IMR-90 (cell line): Measurements from ENCODE around the gene SAMD4B. TPM values are rescaled to one million over a fixed set of nuclear protein-coding genes. Genes with fewer than 3 reads are reported as not detected.

Experiments used
- ATAC-seq: fragments of 200-7000 bp; cut with Tn5 transposase; 2 replicates; pipeline ENCODE4 v1.9.1; 2020; ENCODE audit warnings: low read depth, mild to moderate bottlenecking, moderate library complexity
- BruUV-seq: library from RNA; stranded (reverse); fragments of 400-500 nt; replicated peaks from 2 replicates; lab custom pipeline; 2021; lab: Mats Ljungman, UMichigan
- CTCF ChIA-PET: fragments of 300-600 bp; formaldehyde crosslinking; extraction: SDS; loops from one replicate; lab custom pipeline; 2021; ENCODE audit warnings: antibody characterized with exemption; lab: Yijun Ruan, JAX
- POLR2A ChIA-PET: fragments of 300-600 bp; sonication (Branson Sonifier 250); formaldehyde crosslinking; loops from one replicate; lab custom pipeline; 2022; ENCODE audit warnings: antibody characterized with exemption; ENCODE audit not compliant: unreplicated experiment; lab: Charles Lee
- DNase-seq: peaks from one replicate; pipeline ENCODE4 v3.0.0; 2013
- H2AFZ ChIP-seq: replicated peaks from 2 replicates; pipeline ENCODE3; 2013; ENCODE audit warnings: low read length, mild to moderate bottlenecking; ENCODE audit not compliant: poor library complexity
- H2AK5ac ChIP-seq: 2 replicates; pipeline ENCODE4 v1.6.1; 2013; ENCODE audit warnings: low read depth, low read length, inconsistent platforms
- H2AK9ac ChIP-seq: replicated peaks from 2 replicates; pipeline ENCODE3; 2013; ENCODE audit warnings: mild to moderate bottlenecking, low read depth, low read length, moderate library complexity; ENCODE audit not compliant: poor library complexity
- H2BK120ac ChIP-seq: 2 replicates; pipeline ENCODE4 v1.6.1; 2013; ENCODE audit warnings: low read depth, low read length, inconsistent platforms
- H2BK15ac ChIP-seq: 3 replicates; pipeline ENCODE4 v1.6.1; 2013; ENCODE audit warnings: low read depth, low read length, inconsistent platforms
- H2BK20ac ChIP-seq: 2 replicates; pipeline ENCODE4 v1.6.1; 2013; ENCODE audit warnings: low read depth, mild to moderate bottlenecking, inconsistent platforms, low read length, moderate library complexity
- H2BK5ac ChIP-seq: 2 replicates; pipeline ENCODE4 v1.6.1; 2013; ENCODE audit warnings: mild to moderate bottlenecking, low read depth, low read length, inconsistent platforms; ENCODE audit not compliant: poor library complexity, severe bottlenecking
- H3K14ac ChIP-seq: replicated peaks from 2 replicates; pipeline ENCODE4 v1.6.1; 2013; ENCODE audit warnings: low read depth, low read length, inconsistent platforms
- H3K18ac ChIP-seq: 2 replicates; pipeline ENCODE4 v1.6.1; 2013; ENCODE audit warnings: low read depth, low read length, control low read depth
- H3K23ac ChIP-seq: 2 replicates; pipeline ENCODE4 v1.6.1; 2013; ENCODE audit warnings: low read depth, low read length, inconsistent platforms
- H3K27ac ChIP-seq: 2 replicates; pipeline ENCODE4 v1.5.1; 2013; ENCODE audit warnings: mild to moderate bottlenecking, control low read depth, low read length; ENCODE audit not compliant: insufficient read depth
- H3K27me3 ChIP-seq: 2 replicates; pipeline ENCODE4 v1.6.1; 2013; ENCODE audit warnings: low read length; ENCODE audit not compliant: control insufficient read depth, insufficient read depth
- H3K36me3 ChIP-seq: 2 replicates; pipeline ENCODE4 v1.6.1; 2013; ENCODE audit warnings: low read length, mixed read lengths; ENCODE audit not compliant: control insufficient read depth, insufficient read depth
- H3K4ac ChIP-seq: 2 replicates; pipeline ENCODE4 v1.6.1; 2013; ENCODE audit warnings: low read depth, low read length, inconsistent platforms
- H3K4me1 ChIP-seq: 2 replicates; pipeline ENCODE4 v1.6.1; 2013; ENCODE audit warnings: low read length, mixed read lengths; ENCODE audit not compliant: control insufficient read depth, insufficient read depth
- H3K4me2 ChIP-seq: 2 replicates; pipeline ENCODE4 v1.6.1; 2013; ENCODE audit warnings: low read depth, mild to moderate bottlenecking, control low read depth, low read length, moderate library complexity
- H3K4me3 ChIP-seq: 2 replicates; pipeline ENCODE4 v1.5.1; 2013; ENCODE audit warnings: low read depth, mild to moderate bottlenecking, control low read depth, low read length, moderate library complexity; ENCODE audit not compliant: insufficient read depth
- H3K56ac ChIP-seq: 2 replicates; pipeline ENCODE4 v1.6.1; 2013; ENCODE audit warnings: low read length, inconsistent platforms; ENCODE audit not compliant: insufficient read depth; ENCODE audit errors: extremely low read depth
- H3K79me1 ChIP-seq, 2 experiments: 2 replicates each; pipeline ENCODE4 v1.6.1; 2013; ENCODE audit warnings: low read length in 2 of 2, inconsistent platforms in 1 of 2, low read depth in 1 of 2
- H3K9ac ChIP-seq: 2 replicates; pipeline ENCODE4 v1.6.1; 2013; ENCODE audit warnings: low read depth, low read length, control low read depth
- H3K9me1 ChIP-seq: 2 replicates; pipeline ENCODE4 v1.6.1; 2013; ENCODE audit warnings: low read length, inconsistent platforms; ENCODE audit not compliant: insufficient read depth
- H3K9me3 ChIP-seq: 2 replicates; pipeline ENCODE4 v1.6.1; 2013; ENCODE audit warnings: low read length; ENCODE audit not compliant: control insufficient read depth, insufficient read depth
- H4K20me1 ChIP-seq: 2 replicates; pipeline ENCODE4 v1.6.1; 2013; ENCODE audit warnings: low read length, inconsistent platforms; ENCODE audit not compliant: insufficient read depth
- H4K5ac ChIP-seq: 2 replicates; pipeline ENCODE4 v1.6.1; 2013; ENCODE audit warnings: mild to moderate bottlenecking, low read depth, low read length, control low read depth
- H4K8ac ChIP-seq, 2 experiments: 2 replicates each; pipeline ENCODE4 v1.6.1; 2013; ENCODE audit warnings: low read depth in 2 of 2, low read length in 2 of 2, control low read depth in 1 of 2, inconsistent platforms in 1 of 2
- H4K91ac ChIP-seq: 2 replicates; pipeline ENCODE4 v1.6.1; 2013; ENCODE audit warnings: low read depth, low read length, inconsistent platforms; ENCODE audit not compliant: insufficient read depth
- BHLHE40 ChIP-seq: fragments of 150-350 bp; IDR thresholded peaks from 2 replicates; pipeline ENCODE4 v1.6.1; 2016; ENCODE audit warnings: mild to moderate bottlenecking, low read depth, low read length
- CEBPB ChIP-seq: IDR thresholded peaks from 2 replicates; pipeline ENCODE4 v1.6.1; 2012; ENCODE audit warnings: low read depth, low read length, improper control_type of control experiment
- CHD1 ChIP-seq: IDR thresholded peaks from 2 replicates; pipeline ENCODE4 v1.6.1; 2012; ENCODE audit warnings: low read depth, low read length, improper control_type of control experiment
- ELK1 ChIP-seq: fragments of 150-350 bp; IDR thresholded peaks from 2 replicates; pipeline ENCODE4 v1.6.1; 2016; ENCODE audit warnings: low read depth, mild to moderate bottlenecking, low read length, moderate library complexity, borderline replicate concordance
- FOS ChIP-seq: fragments of 150-350 bp; IDR thresholded peaks from 2 replicates; pipeline ENCODE4 v1.6.1; 2016; ENCODE audit warnings: low read depth, low read length
- MAFK ChIP-seq: IDR thresholded peaks from 2 replicates; pipeline ENCODE4 v1.6.1; 2012; ENCODE audit warnings: low read depth, low read length, improper control_type of control experiment
- MAZ ChIP-seq: IDR thresholded peaks from 2 replicates; pipeline ENCODE4 v1.6.1; 2012; ENCODE audit warnings: low read depth, mild to moderate bottlenecking, low read length, improper control_type of control experiment, moderate library complexity, borderline replicate concordance
- NFE2L2 ChIP-seq: fragments of 150-350 bp; IDR thresholded peaks from 2 replicates; pipeline ENCODE4 v1.6.1; 2016; ENCODE audit warnings: low read depth, mild to moderate bottlenecking, low read length
- RAD21 ChIP-seq: IDR thresholded peaks from 2 replicates; pipeline ENCODE4 v1.6.1; 2012; ENCODE audit warnings: low read length, improper control_type of control experiment
- RCOR1 ChIP-seq: IDR thresholded peaks from 2 replicates; pipeline ENCODE4 v1.6.1; 2012; ENCODE audit warnings: mild to moderate bottlenecking, low read length, improper control_type of control experiment; ENCODE audit not compliant: insufficient replicate concordance
- RFX5 ChIP-seq: IDR thresholded peaks from 2 replicates; pipeline ENCODE4 v1.8.0; 2012; ENCODE audit warnings: low read depth, mild to moderate bottlenecking, low read length, moderate library complexity
- SMC3 ChIP-seq: fragments of 150-350 bp; IDR thresholded peaks from 2 replicates; pipeline ENCODE4 v1.6.1; 2016; ENCODE audit warnings: low read depth, mild to moderate bottlenecking, antibody characterized with exemption, low read length, moderate library complexity
- WGBS, 2 experiments: methylation state at CpG; one replicate each; pipeline versions ENCODE4 v1.1.5 to v1.1.7; 2013; ENCODE audit warnings: missing lambda C conversion rate in 2 of 2; ENCODE audit not compliant: insufficient read length in 1 of 2; ENCODE audit errors: extremely low coverage in 2 of 2; 5-methylcytosine and 5-hydroxymethylcytosine counted together
- dilution Hi-C: fragments of 300-500 bp; cut with HindIII; formaldehyde crosslinking; loops from one replicate; pipeline ENCODE4 v1.14.3; 2018; ENCODE audit warnings: low sequenced_read_pairs; ENCODE audit not compliant: unreplicated experiment
- in situ Hi-C: fragments of 300-500 bp; cut with MboI; formaldehyde crosslinking; loops from 3 replicates; pipeline ENCODE4 v1.14.3; 2019; ENCODE audit warnings: low sequenced_read_pairs, inconsistent platforms, mixed read lengths
- intact Hi-C: fragments of 100-400 bp; cut with micrococcal nuclease; formaldehyde crosslinking; loops from 2 replicates; pipeline ENCODE4 v1.10.0; 2022
- polyA plus RNA-seq, 3 experiments: library from polyadenylated mRNA; depleted of rRNA; stranded (reverse); fragments of >200 nt; gene quantifications; 2 replicates each; pipeline ENCODE4 v1.2.3, GENCODE V29; 2012; ENCODE audit warnings: low replicate concordance in 1 of 3
- total RNA-seq: library from RNA; depleted of rRNA; stranded (reverse); fragments of >200 nt; gene quantifications from 2 replicates; pipeline ENCODE4 v1.2.3, GENCODE V29; 2012
- TF ChIP-seq, protein P1 (sequence below): conservative IDR thresholded peaks from 2 replicates; pipeline ENCODE4 v1.5.1; 2012; ENCODE audit warnings: mild to moderate bottlenecking, low read depth, low read length, improper control_type of control experiment
- TF ChIP-seq, protein P2 (sequence below): fragments of 150-350 bp; IDR thresholded peaks from 2 replicates; pipeline ENCODE4 v1.6.1; 2017; ENCODE audit warnings: mild to moderate bottlenecking, antibody characterized with exemption, low read length, low read depth

Gene SAMD4B
- total and polyA plus RNA-seq, 2 of the 4 experiments (the other 2 are of a cell fraction) = 18.3 to 97.2 TPM

- TF ChIP-seq NFE2L2 (no peak), RCOR1 (no peak)
Observed at GRCh38 chr19:39293394-39293793, 48.8 kb upstream of the SAMD4B start (continued).

- BruUV-seq = no TSS peak
- CTCF ChIA-PET = no interaction called here
- H3K27me3 ChIP-seq = peaks cover 31% of the 10 kb centered on the region
- TF ChIP-seq BHLHE40 (no peak), FOS (no peak), ELK1 (no peak), CHD1 (no peak), SMC3 (no peak), MAFK (no peak), CEBPB (no peak), RAD21 (no peak), RCOR1 (no peak), NFE2L2 (no peak), RFX5 (no peak), MAZ (no peak)
- TF ChIP-seq, protein P1, sequence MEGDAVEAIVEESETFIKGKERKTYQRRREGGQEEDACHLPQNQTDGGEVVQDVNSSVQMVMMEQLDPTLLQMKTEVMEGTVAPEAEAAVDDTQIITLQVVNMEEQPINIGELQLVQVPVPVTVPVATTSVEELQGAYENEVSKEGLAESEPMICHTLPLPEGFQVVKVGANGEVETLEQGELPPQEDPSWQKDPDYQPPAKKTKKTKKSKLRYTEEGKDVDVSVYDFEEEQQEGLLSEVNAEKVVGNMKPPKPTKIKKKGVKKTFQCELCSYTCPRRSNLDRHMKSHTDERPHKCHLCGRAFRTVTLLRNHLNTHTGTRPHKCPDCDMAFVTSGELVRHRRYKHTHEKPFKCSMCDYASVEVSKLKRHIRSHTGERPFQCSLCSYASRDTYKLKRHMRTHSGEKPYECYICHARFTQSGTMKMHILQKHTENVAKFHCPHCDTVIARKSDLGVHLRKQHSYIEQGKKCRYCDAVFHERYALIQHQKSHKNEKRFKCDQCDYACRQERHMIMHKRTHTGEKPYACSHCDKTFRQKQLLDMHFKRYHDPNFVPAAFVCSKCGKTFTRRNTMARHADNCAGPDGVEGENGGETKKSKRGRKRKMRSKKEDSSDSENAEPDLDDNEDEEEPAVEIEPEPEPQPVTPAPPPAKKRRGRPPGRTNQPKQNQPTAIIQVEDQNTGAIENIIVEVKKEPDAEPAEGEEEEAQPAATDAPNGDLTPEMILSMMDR = no peak
- TF ChIP-seq, protein P2, sequence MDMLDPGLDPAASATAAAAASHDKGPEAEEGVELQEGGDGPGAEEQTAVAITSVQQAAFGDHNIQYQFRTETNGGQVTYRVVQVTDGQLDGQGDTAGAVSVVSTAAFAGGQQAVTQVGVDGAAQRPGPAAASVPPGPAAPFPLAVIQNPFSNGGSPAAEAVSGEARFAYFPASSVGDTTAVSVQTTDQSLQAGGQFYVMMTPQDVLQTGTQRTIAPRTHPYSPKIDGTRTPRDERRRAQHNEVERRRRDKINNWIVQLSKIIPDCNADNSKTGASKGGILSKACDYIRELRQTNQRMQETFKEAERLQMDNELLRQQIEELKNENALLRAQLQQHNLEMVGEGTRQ = no peak
Observed at GRCh38 chr19:39296055-39296645, 46.1 kb upstream of the SAMD4B start, which contains the start of gene IFNL1. Gene IFNL1, plus strand, starts transcription at chr19:39296407. Its CDS starts 15 bp downstream, at chr19:39296422.

More at GRCh38 chr19:39296055-39296645, 46.1 kb upstream of the SAMD4B start, which contains the start of gene IFNL1:
- H3K4ac ChIP-seq = no peak within 1 kb of the TSS
- no peak within 1 kb of the TSS for H2BK120ac ChIP-seq
- no peaks in the 10 kb centered on the region for H4K20me1 ChIP-seq
- H2AK9ac ChIP-seq = no peak within 1 kb of the TSS
- WGBS, 2 experiments = 74% methylated on average over 5 of the region's 11 CpGs; no CpG with 5 or more reads in 1 of the 2 experiments
- dilution Hi-C loops (no loop called here), in situ Hi-C loops (no loop called here), intact Hi-C loops (no loop called here)
- no peak within 1 kb of the TSS for H3K23ac ChIP-seq
- no peak within 1 kb of the TSS for H3K9ac ChIP-seq
- no peak within 1 kb of the TSS for H3K27ac ChIP-seq
- H2BK20ac ChIP-seq = no peak within 1 kb of the TSS
- H4K5ac ChIP-seq = no peak within 1 kb of the TSS
- POLR2A ChIA-PET = no interaction called here
- no peaks in the 10 kb centered on the region for H3K9me1 ChIP-seq
- H3K4me1 ChIP-seq = no peaks in the 10 kb centered on the region
- H3K18ac ChIP-seq = no peak within 1 kb of the TSS
- H2AK5ac ChIP-seq = no peak within 1 kb of the TSS
- H4K8ac ChIP-seq = no peak within 1 kb of the TSS
- no peaks in the 10 kb centered on the region for H3K36me3 ChIP-seq
- no peak within 1 kb of the TSS for H3K14ac ChIP-seq
- H3K79me1 ChIP-seq = no peaks in the 10 kb centered on the region
- H3K9me3 ChIP-seq = no peaks in the 10 kb centered on the region
- no peak within 1 kb of the TSS for H3K4me2 ChIP-seq
- no peak within 1 kb of the TSS for H2BK15ac ChIP-seq
- no peak within 1 kb of the TSS for H4K91ac ChIP-seq
- ATAC-seq (no peak), DNase-seq (no peak)
- no peak within 1 kb of the TSS for H2BK5ac ChIP-seq
- H3K56ac ChIP-seq = no peak within 1 kb of the TSS
- no peak within 1 kb of the TSS for H2AFZ ChIP-seq
- H3K4me3 ChIP-seq = no peak within 1 kb of the TSS
